Measurements from ENCODE around the gene ACACB.

The ACACB gene

DNA sequence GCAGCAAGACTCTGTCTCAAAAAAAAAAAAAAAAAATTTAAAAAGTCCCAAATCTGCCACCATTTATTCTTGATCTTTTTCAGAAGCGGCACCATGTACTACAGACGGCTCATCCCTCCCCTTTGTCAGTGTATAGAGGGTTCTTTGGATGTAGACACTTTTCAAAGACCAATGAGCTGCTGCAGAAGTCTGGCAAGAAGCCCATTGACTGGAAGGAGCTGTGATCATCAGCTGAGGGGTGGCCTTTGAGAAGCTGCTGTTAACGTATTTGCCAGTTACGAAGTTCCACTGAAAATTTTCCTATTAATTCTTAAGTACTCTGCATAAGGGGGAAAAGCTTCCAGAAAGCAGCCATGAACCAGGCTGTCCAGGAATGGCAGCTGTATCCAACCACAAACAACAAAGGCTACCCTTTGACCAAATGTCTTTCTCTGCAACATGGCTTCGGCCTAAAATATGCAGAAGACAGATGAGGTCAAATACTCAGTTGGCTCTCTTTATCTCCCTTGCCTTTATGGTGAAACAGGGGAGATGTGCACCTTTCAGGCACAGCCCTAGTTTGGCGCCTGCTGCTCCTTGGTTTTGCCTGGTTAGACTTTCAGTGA is 6.5 kb upstream of the ACACB start:
- no peak for DNase-seq (ENCODE audit: low read depth in 2 of 3, low spot score in 1 of 3)

DNA sequence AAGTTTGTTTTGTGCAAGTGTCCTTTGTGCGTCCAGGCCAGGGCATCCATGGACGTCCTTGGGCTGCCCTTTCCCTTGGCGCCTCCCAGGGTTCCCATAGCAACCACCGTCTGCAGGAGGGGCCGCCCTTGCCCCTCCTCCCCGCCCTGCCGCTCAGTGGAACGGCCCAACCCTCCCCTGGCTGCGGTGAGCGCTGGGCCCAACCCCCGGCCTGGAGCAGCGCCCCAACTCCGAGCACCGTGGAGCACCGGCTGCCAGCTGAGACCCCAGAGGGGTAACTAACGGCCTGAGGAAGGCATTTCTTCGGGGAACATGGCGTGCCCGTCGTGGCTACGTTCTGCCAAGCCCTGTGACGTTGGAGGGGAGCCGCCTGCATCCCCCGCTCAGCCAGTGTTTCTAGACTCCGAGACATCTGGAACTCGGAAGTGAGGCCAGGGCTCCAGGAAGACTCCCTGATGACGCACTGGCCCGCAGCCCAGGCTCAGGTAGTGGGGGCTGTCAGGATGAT is 5.3 kb upstream of the ACACB start:
- peak in 2 of 3 donors; percentile 26 to 41 for DNase-seq (ENCODE audit: low read depth in 2 of 3, low spot score in 1 of 3)

DNA sequence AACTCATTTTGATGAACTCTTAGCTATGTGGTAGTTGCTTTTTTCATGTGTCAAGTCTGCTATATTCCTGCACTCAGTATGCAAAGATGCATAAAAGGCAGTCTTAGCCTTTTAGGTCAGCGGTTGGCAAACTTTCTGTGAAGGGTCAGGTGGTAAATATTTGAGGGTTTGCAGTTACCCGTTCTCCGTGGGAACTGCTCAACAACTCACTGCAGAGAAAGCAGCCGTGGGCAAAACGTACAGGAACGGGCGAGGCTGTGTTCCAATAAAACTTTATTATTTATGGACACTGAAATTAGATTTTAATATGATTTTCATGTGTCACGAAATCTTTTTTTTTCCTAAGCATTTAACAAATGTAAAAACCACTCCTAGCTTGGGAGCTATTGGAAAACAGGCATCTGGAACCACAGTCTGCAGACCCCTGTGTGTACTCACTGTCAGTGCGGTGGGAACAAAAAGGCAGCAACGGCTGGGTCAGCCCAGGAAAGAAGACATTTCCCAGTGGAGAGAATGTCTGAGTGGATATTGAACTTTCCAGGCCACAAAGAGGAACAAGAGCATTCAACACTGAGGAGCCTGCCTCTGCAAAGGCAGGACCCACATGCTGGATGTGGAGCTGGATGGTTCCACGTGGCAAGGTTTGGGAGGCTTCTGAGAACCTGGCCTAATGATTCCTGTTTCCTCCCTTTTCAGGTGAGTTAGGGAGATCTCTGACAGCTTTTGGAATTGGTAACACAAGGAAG is 3.5 kb upstream of the ACACB start:
- no peak for DNase-seq (ENCODE audit: low read depth in 2 of 3, low spot score in 1 of 3)

DNA sequence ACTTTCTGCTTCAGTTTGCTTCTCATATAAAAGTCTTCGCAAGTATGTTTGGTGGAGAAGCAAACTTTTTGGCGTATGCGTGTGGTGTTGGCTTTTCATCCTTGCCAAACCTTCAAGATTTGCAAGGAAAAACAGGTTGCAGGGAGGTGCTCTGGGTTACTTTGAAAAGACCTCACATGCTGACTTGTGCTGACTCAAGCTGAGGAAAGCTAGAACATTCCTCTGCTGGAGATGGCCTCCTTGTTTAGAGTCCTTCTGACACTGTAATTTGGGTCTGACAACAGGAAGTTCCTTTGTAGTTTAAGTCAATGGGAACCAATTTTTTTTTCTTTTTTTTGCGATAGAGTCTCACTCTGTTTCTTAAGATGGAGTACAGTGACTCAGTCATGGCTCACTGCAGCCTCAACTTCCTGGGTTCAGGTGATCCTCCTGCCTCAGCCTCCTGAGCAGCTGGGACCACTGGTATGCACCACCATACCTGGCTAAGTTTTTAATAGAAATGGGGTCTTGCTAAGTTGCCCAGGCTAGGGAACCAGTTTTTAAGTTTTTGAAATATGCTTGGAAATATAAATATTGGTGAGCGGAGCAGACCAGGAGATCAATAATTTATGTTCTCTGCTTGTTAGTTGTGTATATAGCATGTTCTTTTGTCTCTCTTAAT is 2.6 kb upstream of the ACACB start:
- DNase-seq (ENCODE audit: low read depth in 2 of 3, low spot score in 1 of 3): no peak

DNA sequence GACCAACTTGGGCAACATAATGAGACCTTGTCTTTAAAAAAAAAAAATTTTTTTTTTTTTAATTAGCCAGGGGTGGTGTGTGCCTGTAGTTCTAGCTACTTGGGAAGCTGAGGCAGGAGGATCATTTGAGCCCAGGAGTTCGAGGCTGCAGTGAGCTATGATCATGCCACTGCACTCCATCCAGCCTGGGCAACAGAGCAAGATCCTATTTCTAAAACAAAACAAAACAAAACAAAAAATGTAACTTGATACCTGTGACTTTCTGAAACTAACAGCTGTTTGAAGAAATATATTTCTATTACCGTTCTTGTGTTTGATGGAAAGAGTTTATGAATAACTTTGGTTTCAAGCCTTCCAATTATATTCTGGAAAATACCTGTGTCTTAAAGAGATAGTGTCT is 1.7 kb upstream of the ACACB start:
- DNase-seq (ENCODE audit: low read depth in 2 of 3, low spot score in 1 of 3): no peak

DNA sequence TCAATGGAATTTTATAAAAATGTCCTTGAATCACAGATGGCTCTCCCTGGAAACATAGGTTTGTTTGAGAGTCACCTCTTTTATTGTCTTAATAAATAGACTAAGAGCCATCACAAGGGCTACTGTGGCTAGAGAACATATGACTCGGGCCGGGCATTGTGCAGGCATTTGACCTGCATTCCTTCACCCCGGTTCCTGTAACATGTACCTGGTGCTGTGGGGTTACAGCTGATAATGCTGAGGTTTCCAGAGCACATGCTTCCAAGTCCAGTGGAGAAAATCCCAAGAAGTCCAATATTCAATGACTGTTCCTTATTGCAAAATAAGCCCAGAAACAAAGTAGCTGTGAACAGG is 1.0 kb upstream of the ACACB start:
- no peak for DNase-seq (ENCODE audit: low read depth in 2 of 3, low spot score in 1 of 3)

DNA sequence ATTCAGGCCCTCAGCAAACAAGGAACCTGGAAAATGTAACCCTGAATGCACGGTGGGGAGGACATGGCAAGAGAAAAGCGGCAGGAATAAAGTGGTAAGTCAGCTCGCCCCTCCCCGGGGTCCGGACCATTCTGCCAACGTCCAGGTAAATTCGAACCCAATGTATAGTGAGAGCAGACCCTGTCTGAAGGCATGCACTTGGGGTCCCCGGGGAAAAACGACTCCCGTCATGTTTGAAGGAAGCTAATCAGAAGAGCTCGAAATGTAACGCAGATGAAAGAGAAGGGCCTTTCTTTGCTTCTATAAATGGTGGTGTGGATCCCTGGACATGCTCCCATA is 193 bp downstream of the ACACB start:
- DNase-seq (ENCODE audit: low read depth in 2 of 3, low spot score in 1 of 3): no peak

DNA sequence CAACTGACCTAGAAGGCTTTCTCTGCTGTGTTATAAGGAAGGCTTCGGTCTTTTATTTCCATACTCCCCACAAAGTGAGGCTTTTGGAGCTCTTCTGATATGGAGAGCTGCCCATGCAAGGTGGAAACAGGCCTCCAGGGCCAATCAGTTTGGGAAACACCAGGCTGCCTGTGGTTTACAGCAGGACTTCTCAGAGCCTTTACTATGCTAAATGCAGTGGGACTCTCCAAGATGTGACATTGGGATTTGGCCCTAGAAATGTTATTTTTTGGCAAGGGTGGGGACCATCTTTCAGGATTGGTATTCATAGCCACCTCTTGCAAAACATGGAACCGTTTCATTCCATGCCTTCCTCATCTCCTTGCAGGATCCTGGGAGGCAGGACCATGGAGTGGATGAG is 3.7 kb downstream of the ACACB start:
- DNase-seq (ENCODE audit: low read depth in 2 of 3, low spot score in 1 of 3): no peak

DNA sequence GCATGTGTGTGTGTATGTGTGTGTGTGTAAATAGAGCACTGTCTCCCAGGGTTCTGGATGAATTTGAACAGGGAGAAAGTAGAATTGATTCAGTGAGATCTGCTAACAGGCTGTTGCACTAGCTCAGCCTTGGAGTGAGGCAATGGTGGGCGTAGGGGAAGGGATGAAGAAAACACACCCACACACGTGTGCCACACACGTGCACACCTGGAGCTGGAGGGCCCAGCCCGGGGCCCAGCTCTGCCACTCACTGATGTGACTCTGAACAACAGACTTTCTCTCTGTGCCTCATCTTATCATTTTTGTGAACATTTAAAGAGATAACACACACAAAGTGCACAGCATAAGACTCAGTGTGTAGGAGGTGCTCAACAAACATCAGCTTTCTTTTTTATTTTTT is 4.2 kb downstream of the ACACB start:
- no peak for DNase-seq (ENCODE audit: low read depth in 2 of 3, low spot score in 1 of 3)

DNA sequence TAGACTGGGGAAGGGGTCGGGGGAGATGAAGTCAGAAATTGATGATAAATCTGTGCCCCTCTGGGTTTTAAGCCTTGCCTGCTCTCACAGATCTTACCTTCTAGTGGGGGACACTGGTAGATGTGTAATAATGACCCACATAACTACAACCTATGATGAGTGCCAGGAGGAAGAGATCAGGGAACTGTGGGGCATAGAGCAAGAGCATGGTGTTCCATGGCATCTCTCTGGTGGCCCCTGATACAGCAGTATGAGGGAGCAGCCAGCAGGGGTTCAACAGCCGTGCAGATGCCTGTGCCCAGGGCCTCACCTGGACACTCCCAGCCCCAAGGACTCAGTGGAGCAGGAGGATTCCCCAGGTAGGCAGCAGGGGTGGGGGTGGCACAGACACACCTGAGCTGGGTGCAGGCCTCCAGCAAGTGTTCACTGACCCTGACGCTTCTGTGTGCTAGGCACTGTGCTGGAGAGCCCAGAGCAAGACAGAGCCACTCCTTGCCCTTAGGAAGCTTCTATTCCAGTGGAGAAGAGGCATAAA is 5.0 kb downstream of the ACACB start:
- DNase-seq (ENCODE audit: low read depth in 2 of 3, low spot score in 1 of 3): no peak

DNA sequence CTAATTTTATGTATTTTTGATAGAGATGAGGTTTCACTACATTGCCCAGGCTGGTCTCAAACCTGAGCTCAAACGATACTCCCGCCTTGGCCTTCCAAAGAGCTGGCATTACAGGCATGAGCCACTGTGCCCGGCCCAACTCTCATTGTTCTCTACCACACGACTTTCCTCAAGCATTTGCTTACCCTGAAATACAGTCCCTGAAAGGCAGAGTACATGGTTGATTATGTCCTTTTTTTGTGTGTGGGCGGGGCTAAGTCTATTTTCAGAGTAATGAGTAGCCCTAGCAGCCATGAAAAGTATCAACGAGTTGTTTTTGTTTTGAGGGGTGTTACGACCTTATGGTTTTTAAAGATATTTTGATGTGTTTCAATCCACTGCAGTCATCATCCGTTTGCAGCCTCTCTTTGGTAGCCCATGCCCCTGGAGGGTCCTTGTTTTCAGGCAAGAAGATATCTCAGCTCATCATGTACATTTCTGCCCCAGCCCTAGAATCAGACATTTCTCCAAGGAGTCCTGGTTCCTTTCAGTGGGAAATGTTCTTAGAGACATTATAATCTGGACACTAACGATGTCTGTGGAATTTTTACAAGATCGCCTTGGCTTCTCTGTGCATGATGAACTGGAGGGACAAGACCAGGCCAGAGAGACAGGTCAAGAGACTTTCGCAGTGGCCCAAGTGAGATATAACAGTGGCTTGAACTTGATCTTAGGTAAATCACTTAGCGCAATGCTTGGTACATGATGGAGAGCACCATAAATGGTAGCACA is 8.7 kb downstream of the ACACB start:
- no peak for DNase-seq (ENCODE audit: low read depth in 2 of 3, low spot score in 1 of 3)

DNA sequence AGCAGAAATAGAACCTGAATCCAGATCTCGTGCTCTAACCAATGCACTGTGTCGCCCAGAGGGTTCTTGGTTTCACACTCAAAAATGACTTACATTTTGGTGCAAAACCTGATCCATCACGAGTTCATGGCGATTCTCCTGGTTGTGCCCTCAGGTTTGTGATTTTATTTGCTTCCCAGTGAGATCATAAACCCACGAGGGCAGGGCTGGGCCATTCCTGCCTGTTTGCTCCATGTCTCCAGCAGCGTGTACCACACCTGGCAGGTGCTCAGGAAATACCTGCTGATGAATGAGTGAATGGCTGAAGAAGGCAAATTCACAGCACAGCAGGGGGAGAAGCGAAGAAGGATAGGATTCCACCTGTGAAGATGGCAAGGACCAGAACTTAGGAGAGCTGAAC is 9.4 kb downstream of the ACACB start:
- no peak for DNase-seq (ENCODE audit: low read depth in 2 of 3, low spot score in 1 of 3)

DNA sequence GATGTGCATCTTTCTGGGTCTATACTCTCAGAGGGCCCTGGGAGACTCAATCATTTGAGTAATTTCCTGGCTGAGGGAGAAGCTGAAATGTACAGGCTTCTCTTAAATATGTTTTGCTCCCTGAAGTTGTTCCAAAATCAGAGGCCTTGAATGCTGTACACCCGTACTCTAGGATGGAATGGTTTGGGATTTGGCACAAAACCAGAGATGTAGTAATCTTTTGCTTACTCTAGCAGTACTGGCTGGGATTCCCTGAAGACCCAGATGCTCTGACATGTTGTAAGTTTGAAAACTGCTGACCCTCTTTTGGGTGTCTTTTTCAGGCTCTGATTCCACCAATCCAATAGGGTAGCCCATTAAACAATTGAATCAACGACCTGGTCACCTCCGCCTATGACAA is 10.4 kb downstream of the ACACB start:
- no peak for DNase-seq (ENCODE audit: low read depth in 2 of 3, low spot score in 1 of 3)

DNA sequence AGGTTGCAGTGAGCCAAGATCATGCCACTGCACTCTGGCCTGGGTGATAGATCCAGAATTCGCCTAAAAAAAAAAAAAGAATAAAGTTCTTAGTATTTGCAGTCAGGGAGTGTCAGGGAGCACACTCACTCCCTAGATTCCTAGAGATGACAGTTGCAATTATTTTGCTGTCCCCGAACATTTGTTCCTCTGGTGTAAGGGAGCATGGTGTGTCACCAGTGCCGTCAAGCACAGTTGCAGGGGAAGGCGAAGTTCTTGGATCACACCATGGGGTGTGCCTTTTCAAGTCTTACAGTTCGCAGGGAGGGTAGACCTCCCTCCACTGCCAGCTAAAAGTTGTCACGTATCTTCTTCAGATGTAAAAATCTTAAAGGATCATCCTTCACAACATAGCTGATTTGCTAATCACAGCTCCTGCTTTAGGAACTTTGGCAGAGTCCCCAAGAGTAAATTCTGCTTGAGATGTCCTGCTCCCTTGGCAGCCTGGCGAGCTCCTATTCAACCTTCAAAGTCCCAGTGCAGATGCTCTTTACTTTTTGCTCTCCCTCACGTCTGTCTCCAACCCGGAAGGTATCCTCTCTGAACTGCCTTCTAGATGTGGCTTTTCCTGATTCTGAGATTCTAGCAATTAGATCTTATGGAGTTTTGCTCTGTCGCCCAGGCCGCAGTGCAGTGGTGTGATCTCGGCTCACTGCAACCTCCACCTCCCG is 11.3 kb downstream of the ACACB start:
- DNase-seq (ENCODE audit: low read depth in 2 of 3, low spot score in 1 of 3): no peak

DNA sequence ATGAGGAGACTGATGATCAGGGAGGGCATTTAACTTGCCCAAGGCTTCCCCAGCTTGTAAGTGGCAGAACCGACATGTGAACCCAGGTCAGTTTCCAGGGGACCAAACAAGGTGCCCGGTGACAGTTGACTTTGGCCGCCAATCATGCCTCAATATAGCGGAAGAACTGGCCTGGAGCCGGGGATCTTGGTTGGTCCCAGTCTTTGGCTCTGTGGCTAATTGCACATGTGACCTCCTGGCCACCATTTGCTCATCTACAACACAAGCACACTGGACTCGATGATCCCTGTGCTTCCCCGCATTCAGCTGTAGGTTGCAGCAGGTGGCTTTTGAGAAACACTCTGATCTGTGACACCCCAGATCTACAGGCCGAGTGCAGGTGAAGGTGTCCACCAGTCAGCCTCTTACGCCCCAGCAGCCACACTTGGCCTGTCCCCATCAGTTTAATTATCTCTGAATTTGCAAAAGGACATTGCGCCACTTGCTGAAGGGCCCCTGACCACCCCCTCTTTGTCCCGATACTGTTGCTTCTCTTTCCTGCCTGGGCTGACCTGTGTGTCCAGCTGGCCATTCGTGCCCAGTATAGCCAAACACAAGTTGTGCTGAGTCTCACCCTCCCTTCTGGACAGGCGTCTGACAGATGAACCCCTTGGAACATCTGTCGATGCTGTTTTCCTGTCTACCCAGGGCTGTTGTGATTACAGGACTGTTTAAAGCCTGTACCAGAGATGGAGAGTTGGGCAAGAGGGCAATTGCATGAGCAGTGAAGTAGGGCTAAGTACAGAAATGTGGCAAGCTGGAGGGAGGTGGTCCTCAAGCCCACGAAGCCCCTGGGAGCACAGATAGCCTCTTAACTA is 14.1 kb downstream of the ACACB start:
- no peak for DNase-seq (ENCODE audit: low read depth in 2 of 3, low spot score in 1 of 3)

DNA sequence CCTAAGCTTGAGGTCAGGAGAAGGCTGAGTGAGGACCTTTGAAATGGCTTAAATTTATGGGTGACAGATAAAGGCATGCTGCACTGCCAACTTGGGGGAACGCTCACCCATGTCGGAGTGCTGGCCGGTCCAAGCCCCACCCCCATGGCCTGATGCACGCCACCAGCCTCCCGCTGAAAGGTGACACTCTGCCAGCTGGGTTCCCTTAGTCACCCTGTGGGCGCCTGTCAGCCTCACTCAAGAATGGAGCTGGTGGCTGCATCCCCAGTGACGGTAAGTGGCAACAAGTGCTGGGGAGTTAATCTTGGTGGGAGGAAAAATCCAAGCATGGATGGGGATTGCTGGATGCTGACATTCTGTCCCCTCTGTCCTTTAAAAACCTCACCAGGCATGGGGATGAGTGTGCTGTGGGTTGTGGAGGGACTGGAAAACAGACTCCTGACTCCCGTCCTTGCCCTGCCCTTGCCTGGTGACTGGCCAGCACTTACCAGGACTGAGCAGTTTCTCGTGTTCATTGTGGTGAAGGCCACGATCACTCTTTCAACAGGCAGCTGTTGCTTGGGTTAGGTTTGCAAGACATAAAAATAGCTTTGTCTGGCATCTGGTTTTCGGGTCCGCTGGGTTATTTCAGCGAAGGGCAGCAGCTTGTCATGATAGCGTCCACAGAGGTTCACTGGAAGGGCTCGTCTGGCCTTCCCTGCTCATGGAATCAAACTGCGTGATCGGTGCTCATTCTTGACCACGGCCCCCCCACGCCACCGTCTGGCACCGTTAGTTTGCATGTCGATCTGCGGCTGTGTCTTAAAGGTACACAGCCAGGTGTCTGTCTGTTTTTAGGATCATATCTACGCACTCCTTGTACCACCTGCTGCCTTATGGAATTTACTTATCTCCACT is 15.0 kb downstream of the ACACB start:
- DNase-seq (ENCODE audit: low read depth in 2 of 3, low spot score in 1 of 3): no peak

DNA sequence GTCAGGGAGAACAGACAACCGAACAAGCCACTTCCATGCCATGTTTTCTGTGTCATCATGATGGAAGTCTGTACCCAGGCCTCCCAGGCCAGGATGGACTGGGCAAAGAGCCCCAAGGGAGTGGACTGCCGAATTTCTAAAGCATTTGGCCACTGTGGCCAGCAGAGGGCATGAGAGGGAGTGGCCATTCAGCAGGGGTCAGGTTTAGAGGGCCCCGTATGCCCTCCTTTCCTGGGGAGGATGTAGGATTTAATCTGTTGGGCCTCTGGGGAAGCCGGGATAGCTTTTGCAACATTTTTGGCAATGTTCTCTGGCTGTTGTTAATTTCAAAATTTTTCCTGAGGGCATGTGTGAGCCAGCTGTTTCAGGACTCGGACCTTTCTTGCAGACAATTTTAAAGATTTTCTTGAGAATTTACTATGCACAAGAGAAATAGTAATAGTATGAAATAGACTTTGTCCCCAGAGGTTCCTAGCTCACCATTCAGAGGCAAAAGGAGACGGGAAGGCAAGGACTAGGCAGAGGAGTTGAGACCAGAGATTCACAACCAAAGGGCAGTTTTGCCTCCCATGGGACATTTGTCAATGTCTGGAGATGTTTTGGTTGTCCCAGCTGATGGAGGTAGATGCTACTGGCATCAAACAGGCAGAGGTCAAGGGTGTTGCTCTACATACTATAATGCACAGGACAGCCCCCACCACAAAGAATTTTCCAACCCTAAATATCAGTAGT is 18.0 kb downstream of the ACACB start:
- DNase-seq (ENCODE audit: low read depth in 2 of 3, low spot score in 1 of 3): no peak

DNA sequence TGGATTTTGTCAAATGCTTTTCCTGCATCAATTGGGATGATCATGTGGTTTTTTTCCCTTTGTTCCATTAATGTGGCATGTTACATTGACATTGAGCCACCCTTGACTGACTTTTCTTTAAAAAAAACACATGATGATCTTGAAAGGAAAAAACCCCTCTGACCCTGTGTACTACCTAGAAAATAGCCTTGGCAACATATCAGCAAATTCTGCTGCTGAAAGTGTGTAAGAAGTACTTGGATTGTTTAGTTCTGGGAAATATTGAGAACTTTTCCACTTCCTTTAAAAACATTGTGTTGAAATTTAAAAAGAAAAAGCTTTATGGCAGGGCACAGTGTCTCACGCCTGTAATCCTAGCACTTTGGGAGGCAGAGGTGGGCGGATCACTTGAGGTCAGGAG is 20.7 kb downstream of the ACACB start:
- DNase-seq (ENCODE audit: low read depth in 2 of 3, low spot score in 1 of 3): no peak

All from stimulated activated CD4-positive, alpha-beta T cell treated with anti-CD3 and anti-CD28 coated beads, Interleukin-12 subunit alpha, Interleukin-12 subunit beta, amount 100 ng/mL, for 48 hours (primary cell).